T-helper 22 cell (primary cell): ENCODE data around the gene GPR37L1.
"Not testable (repeated sequence)": the region's sequence is repeated elsewhere in the genome, so short reads cannot be mapped to it uniquely, and the experiment has no call there.

ENCODE experiments used
- DNase-seq: peaks from one replicate; pipeline ENCODE4 v3.0.0-alpha.2; 2020; ENCODE audit warnings: low read depth

The GPR37L1 gene

DNA sequence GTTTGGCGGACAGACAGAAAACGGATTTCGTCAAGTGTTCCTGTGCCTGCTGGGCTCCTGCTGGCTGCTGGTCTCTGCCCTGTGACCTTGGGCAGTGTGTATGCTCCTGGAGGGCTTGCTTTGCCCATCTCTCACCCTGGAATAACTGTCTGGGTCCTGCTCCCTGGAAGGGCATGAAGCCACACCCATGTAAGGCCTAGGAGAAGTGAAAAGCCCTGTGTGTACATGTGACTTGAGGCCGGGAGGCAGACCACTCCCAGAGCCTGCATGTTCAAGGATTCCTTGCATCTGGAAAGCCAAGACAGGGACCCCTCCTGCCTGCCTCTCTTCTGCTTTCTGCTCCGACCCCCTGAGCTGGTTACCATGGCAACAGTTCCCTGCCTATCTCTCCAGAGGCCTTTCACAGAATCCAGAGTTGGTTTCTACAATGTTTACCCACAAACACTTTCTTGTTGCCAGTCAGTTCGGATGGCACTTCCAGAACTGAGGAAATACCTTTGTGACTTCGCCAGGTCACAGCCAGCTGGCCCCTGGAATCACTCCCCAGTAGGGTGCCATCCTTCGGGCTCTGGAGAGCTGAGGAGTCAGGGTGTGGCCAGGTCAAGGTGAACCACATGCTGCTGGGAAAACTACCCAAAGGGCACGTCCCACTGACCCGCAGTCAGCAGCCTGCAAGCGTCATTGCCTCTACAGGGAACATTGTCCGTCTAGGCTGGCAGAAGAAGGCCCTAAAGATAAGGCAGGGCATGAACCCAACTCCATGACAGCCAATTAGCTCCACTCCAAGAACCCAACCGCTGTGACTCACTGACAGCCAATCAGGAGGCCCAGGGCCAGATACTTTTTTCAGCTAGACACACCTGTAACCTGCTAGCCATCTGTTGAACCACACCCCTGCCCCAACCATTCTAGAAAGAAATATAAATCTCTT, 14.7 kb upstream of the GPR37L1 start:
- DNase-seq: no peak

DNA sequence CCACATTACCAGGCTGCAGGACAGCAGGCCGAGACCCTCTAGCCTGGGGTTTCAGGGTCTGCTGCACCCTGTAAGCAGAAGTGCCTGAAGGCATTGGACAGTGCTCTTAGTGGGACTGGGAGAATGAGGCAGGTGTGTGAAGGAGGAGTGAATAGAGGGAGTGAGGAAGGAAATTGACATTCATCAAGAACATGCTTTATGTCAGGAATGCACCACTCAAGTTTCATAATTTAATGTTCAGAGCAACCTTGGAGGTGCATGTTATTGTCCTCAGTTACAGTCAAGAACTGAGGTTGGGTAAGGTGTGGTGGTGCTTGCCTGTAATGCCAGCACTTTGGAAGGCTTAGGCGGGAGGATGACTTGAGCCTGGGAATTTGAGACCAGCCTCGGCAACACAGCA, 11.7 kb upstream of the GPR37L1 start:
- no peak for DNase-seq

GRCh38 chr1:202111589-202111988, 11.1 kb upstream of the GPR37L1 start:
- DNase-seq: not testable (repeated sequence)

DNA sequence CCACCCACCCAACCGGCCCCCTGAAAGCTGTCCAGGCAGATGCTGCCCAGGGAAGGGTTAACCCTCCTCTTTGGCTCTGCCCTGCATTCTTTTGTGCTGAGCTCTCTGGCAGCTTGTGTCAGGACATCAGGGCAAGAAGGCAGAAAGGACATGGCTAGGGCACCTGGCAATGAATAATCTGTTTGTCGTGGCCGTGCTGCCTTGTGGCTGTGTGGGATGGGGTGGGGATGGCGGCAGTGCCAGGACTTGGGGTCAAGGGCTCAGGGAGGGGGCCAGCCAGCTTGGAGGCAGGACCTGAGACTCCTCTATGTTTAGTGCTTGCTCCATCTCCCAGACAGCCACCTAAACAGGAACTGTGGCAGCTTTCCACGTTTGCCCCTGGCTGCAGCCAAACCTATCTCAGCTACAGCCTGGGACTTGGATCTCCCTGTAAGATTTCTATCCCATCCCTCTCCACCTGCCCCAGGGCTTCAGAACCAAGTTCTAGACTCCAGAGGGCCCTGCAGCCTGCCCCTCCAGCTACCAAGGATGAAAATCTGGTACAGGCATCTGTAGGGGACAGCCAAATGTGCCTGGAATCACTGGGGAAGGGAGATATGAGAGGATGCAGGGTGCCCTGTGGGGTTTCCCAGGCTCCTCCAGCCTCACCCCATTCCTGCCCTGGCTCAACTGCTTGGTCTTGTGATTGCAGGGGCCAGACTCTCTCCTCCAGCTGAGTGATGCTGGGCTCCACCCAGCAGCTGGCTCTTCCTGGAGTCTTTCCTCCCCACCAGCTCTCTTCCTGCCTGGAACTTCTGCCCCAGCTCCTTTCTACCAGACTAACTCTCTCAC, 9.6 kb upstream of the GPR37L1 start:
- no peak for DNase-seq

DNA sequence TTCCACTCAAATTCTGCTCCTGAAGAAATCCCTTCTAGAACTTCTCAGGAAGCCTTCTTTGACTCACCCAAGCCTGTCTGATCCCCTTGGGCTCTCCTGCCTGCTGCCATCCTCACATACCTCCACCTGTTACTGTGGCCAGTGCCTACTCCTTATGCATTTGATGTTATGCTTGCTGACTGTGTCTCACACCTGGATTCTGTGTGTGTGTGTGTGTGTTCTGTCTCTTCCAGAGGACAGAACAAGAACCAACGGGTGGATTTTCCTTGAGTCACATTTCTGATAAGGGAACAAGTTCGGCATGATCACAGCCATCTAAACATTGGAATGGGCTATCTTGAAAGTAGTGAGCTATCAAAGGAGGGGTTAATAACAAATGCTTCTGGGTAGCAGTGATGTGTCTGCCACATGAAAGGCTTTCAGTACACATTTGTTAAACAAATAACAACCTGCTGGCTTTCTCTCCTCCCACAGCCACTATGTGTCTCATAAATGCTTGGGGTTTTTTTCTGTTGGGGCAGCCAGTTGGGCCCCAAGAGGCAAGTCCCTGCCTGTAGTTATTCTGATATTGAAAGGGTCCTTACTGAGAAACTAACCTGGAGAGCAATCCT, 8.9 kb upstream of the GPR37L1 start:
- no peak for DNase-seq

GRCh38 chr1:202116287-202116686, 6.4 kb upstream of the GPR37L1 start:
- DNase-seq: no peak

DNA sequence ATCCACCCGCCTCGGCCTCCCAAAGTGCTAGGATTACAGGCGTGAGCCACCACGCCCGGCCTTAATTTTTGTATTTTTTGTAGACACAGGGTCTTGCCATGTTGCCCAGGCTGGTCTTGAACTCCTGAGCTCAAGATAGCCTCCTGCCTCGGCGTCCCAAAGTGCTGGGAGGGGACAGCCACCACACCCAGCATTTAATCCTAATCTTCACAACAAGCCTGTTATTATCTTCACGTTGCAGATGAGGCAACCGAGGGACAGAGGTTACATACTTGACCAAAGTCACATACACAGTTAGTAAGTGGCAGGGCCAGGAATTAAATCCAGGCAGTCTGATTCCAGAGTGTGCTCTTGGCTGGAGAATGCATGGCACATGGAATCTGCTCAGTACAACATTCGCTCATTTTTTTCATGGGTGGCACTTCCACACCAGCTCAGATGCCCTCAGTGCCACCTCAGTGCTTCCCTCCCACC, 4.8 kb upstream of the GPR37L1 start:
- no peak for DNase-seq

- DNase-seq: no peak
Measured at GRCh38 chr1:202121006-202121405, 1.7 kb upstream of the GPR37L1 start.

DNA sequence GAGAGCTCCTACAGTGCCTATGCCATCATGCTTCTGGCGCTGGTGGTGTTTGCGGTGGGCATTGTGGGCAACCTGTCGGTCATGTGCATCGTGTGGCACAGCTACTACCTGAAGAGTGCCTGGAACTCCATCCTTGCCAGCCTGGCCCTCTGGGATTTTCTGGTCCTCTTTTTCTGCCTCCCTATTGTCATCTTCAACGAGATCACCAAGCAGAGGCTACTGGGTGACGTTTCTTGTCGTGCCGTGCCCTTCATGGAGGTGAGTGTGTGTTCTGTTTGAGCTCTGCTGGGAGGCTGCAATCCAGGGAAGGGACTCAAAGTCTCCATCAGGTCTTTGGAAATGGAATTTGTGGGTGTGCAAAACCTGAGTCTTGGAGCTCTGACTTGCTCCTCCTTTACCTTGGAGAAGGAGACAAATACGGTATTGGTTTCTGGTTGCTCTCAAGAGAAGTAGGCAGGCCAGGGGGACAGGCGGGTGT, 658 bp downstream of the GPR37L1 start:
- DNase-seq: no peak

DNA sequence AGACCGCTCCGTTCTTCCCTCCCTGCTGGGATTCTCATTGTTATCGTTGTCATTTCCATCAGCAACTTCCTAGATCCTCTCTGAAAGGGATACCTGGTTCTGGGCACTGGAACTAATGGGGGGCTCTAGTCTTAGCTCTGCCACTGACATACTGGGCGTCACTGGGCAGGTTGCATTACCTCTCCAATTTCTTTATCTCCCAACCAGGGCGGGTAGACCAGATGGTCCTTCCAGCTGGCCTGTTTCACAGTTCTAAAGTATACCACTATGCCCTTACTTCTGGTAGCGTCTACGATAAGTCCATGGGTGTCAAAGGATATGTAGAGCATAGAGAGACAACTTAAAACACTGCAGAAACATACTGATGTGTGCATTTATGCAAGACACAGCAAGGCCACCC, 1.4 kb downstream of the GPR37L1 start:
- DNase-seq: no peak

DNA sequence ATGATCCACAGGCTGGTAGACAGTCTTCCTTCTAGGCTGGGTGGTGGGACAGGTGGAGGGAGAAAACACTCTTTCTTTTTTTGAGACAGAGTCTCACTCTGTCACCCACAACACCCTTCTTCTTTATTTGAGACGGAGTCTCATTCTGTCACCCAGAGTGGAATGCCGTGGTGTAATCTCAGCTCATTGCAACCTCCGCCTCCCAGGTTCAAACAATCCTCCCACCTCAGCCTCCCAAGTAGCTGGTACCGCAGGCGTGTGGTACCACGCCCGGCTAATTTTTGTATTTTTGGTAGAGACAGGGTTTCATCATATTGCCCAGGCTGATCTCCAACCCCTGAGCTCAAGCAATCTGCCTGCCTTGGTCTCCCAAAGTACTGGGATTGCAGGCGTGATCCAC, 2.9 kb downstream of the GPR37L1 start:
- DNase-seq: no peak

- no peak for DNase-seq
Measured at GRCh38 chr1:202126426-202126825, 3.7 kb downstream of the GPR37L1 start.

DNA sequence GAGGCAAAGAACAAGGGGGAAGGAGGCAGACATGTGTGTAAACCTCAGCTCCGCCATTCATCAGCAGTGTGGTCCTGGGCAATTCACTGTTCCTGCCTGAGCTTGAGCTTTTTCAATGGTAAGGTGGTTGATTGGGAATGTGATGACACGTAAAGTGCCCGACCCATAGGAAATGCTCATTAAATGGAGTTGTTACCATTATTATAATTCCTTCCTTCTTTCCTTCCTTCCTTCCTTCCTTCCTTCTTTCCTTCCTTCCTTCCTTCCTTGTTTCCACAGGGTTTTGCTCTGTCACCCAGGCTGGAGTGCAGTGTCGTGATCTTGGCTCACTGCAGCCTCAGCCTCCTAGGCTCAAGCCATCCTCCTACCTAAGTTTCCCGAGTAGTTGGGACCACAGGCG, 4.3 kb downstream of the GPR37L1 start:
- DNase-seq: no peak

DNA sequence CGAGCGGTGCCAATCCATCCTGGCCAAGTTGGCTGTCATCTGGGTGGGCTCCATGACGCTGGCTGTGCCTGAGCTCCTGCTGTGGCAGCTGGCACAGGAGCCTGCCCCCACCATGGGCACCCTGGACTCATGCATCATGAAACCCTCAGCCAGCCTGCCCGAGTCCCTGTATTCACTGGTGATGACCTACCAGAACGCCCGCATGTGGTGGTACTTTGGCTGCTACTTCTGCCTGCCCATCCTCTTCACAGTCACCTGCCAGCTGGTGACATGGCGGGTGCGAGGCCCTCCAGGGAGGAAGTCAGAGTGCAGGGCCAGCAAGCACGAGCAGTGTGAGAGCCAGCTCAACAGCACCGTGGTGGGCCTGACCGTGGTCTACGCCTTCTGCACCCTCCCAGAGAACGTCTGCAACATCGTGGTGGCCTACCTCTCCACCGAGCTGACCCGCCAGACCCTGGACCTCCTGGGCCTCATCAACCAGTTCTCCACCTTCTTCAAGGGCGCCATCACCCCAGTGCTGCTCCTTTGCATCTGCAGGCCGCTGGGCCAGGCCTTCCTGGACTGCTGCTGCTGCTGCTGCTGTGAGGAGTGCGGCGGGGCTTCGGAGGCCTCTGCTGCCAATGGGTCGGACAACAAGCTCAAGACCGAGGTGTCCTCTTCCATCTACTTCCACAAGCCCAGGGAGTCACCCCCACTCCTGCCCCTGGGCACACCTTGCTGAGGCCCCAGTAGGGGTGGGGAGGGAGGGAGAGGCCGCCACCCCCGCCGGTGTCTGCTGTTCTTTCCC, 5.3 kb downstream of the GPR37L1 start:
- DNase-seq: no peak

DNA sequence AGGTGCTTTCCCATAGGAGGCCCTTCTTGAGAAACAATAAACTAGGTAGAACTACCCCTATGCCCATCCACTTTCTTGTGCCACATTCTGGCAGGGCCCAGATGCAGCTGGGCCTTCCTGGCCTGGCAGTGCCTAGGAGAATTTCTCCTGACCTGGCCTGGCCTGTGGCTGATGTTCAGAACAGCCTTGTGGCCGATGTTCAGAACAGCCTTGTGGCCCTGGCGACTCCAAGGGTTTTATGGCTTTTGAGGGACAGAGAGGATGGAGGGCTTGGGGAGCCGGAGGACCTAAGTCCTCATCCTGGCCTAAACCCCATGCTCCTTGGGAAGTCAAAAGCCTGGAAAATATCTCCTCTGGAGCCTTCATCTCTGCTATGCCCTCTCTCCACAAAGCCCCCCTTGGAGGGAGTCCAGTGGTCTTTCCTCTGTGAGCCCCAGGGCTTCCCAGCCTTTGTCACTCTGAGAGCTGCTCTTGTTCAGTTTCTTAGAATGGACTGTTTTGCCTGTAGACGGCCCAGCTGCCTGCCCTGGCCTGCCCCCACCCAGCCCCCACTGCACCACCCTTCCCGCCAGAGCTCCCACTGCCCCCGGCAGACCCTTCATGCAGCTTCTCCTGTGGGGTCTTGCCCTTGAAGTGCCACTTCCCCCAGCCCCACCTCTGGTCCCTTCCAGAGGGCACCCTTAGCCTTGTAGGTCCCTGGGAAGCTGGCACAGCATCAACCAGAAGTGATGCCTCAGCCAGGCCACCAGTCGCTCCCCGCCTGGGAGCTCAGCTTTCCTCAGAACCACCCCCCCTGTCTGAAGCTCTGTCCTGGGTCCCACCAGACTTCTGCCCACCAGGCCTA, 7.0 kb downstream of the GPR37L1 start:
- no peak for DNase-seq

DNA sequence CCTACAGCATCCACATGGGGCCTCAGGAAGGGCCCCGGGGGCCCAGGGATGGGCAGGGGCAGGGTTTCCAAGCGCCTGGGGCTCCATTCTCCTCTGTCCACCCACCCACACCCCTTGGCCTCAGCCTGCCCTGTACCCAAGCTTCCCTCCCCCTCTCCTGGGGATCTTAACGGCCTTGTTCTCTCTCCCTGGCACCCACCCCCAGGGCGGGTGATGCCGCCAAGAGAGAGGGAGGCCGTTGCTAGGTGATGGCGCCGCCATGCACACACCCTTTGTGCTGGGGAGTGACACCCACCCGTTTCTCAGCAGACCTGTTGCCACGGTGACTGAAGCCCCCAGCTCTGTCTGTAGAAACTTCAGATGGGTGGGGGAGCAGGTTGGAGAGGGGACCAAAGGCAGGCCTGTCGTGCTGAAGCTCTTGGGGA, 7.6 kb downstream of the GPR37L1 start:
- DNase-seq: no peak

GRCh38 chr1:202130816-202131522, 8.3 kb downstream of the GPR37L1 start:
- no peak for DNase-seq

DNA sequence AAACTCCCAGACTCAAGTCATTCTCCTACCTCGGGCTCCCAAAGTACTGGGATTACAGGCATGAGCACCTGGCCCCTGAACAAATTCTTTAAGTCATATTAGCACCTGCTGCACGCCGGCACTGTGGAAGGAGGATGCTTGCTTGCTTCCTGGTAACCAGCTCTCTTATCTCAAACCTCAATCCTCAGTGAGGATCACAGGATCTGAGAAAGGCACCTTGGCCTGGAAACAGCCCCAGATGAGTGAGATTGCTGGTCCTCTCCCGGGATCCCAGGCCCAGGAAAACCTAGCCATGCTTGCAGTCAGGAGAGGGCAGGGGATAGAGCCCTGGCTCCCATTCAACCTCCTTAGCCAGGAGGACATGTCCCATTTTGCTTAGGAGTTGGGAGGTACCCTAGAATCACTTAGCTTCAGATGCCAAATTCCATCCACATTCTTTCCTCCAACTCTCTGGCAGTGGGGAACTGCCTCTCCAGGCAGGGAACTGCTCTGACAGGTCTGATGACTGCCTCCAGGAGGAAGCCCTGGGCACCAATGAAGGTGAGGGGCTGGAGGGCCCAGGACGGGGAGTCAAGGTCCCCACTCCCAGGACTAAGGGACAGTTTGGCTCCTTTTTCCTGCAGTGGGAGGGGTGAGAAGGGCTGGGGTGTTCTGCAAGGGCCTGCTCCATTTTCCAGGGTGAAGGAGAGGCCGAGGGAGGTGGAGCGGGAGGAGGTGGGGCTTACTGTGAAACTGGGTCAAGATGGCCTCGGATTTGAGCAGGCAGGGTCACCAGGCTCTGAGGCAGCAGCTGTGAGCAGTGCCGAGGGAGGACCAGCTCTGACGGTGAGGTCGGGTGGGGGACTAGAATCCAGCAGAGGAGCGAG, 9.5 kb downstream of the GPR37L1 start:
- DNase-seq: no peak

- no peak for DNase-seq
Measured at GRCh38 chr1:202133001-202133400, 10.3 kb downstream of the GPR37L1 start.
